ENCODE results near the gene MORC3. TPM values are rescaled to one million over a fixed set of nuclear protein-coding genes. Genes with fewer than 3 reads are reported as not detected.

MORC3 gene
- total and polyA plus RNA-seq, 9 of the 15 experiments (the other 6 are each of a cell fraction or from before 2014, with no cell fraction given), result 12.7 to 53.7 (median 36.0) TPM

GRCh38 chr21:36297938-36298572, 21.9 kb upstream of the MORC3 start (continued):
- no peak for TF ChIP-seq ZNF445 (CRISPR knock-in tag; IDR thresholded peaks at IDR 0.05; ENCODE audit: low read depth)
- TF ChIP-seq FOXK1 (CRISPR knock-in tag; IDR thresholded peaks at IDR 0.05; ENCODE audit: borderline replicate concordance), result no peak
- no peak for TF ChIP-seq PCBP1 (IDR thresholded peaks at IDR 0.05; ENCODE audit: low read depth, low read length, poor library complexity, severe bottlenecking)
- TF ChIP-seq GABPB1 (CRISPR knock-in tag; IDR thresholded peaks at IDR 0.05), result no peak
- TF ChIP-seq RBM14 (IDR thresholded peaks at IDR 0.05; ENCODE audit: borderline replicate concordance, insufficient read depth, low read depth, low read length), result no peak
- TF ChIP-seq BCL6 (CRISPR knock-in tag; IDR thresholded peaks at IDR 0.05), result no peak
- 0 out of 2 replicates have a peak, but pooled peaks have one; percentile 73 for TF ChIP-seq ARID3B (CRISPR knock-in tag; IDR thresholded peaks at IDR 0.05; ENCODE audit: borderline replicate concordance)
- TF ChIP-seq SMARCE1 (IDR thresholded peaks at IDR 0.05), result no peak; the same call in 1 of the 2 replicates
- no peak for TF ChIP-seq TCFL5 (CRISPR knock-in tag; conservative IDR thresholded peaks at IDR 0.05)
- TF ChIP-seq ID3 (CRISPR knock-in tag; IDR thresholded peaks at IDR 0.05), result no peak
- TF ChIP-seq ID3 (tag; IDR thresholded peaks at IDR 0.05), result 0 out of 2 replicates have a peak, but pooled peaks have one; percentile 23
- no peak for TF ChIP-seq E2F1 (CRISPR knock-in tag; IDR thresholded peaks at IDR 0.05)
- TF ChIP-seq MLX (CRISPR knock-in tag; conservative IDR thresholded peaks at IDR 0.05), result no peak
- TF ChIP-seq NR0B1 (IDR thresholded peaks at IDR 0.05; ENCODE audit: partially characterized antibody), result no peak
- no peak for TF ChIP-seq NFIC (IDR thresholded peaks at IDR 0.05)
- TF ChIP-seq JUND (IDR thresholded peaks at IDR 0.05; ENCODE audit: borderline replicate concordance, low read depth, low read length), result peak; percentile 44; the same call in 1 of the 2 replicates
- TF ChIP-seq JUND (tag; IDR thresholded peaks at IDR 0.05; ENCODE audit: borderline replicate concordance, low read depth, low read length), result peak; percentile 38; the same call in 1 of the 3 replicates
- 0 out of 2 replicates have a peak, but pooled peaks have one; percentile 42 for TF ChIP-seq ZBTB17 (CRISPR knock-in tag; IDR thresholded peaks at IDR 0.05)
- TF ChIP-seq NCOA2 (IDR thresholded peaks at IDR 0.05; ENCODE audit: partially characterized antibody in 2 of 2), result no peak
- no peak for TF ChIP-seq THRA (IDR thresholded peaks at IDR 0.05)
